LNCaP clone FGC (cell line): ENCODE results near the gene CDC5L.

Experiments used
- DNase-seq: peaks from one replicate; pipeline ENCODE4 v3.0.0-alpha.2; 2011; ENCODE audit warnings: low read depth
- H3K4me3 ChIP-seq: 2 replicates; pipeline ENCODE4 v1.5.1; 2011; ENCODE audit warnings: mild to moderate bottlenecking, low read depth, low read length, control low read depth
- CTCF ChIP-seq: IDR thresholded peaks from 2 replicates; pipeline ENCODE4 v1.5.1; 2012; ENCODE audit warnings: mild to moderate bottlenecking; ENCODE audit not compliant: control insufficient read depth, insufficient read depth; ENCODE audit errors: extremely low read depth

The CDC5L gene

GRCh38 chr6:44457596-44457995, 70.1 kb downstream of the CDC5L start:
- DNase-seq = no peak
- TF ChIP-seq CTCF = no peak
- no peak overlapping the region for H3K4me3 ChIP-seq

- TF ChIP-seq CTCF = no peak
Measured at GRCh38 chr6:44458551-44458950, 71.0 kb downstream of the CDC5L start.

DNA sequence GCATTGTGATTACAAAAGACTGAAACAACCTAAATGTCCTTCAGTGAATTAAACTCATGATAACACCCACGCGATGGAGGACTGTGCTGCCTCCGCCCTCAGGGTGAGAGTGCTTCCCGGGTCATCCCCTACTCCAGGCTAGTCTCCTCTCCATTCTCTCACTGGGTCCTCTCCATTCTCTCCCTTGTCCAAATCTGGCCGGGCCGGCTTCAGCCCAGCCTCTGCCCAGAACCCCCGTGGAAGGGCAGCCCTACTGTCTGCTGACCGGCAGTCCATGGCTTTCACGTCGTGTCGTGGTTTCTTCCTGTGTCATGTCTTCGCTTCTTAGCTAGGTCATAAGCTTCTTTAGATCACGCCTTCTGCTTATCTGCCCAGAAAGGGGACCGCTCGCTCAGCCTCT, 74.8 kb downstream of the CDC5L start:
- H3K4me3 ChIP-seq = no peak overlapping the region
- no peak for DNase-seq
- no peak for TF ChIP-seq CTCF

More at GRCh38 chr6:44458551-44458950, 71.0 kb downstream of the CDC5L start:
- DNase-seq = no peak
- H3K4me3 ChIP-seq = no peak overlapping the region

DNA sequence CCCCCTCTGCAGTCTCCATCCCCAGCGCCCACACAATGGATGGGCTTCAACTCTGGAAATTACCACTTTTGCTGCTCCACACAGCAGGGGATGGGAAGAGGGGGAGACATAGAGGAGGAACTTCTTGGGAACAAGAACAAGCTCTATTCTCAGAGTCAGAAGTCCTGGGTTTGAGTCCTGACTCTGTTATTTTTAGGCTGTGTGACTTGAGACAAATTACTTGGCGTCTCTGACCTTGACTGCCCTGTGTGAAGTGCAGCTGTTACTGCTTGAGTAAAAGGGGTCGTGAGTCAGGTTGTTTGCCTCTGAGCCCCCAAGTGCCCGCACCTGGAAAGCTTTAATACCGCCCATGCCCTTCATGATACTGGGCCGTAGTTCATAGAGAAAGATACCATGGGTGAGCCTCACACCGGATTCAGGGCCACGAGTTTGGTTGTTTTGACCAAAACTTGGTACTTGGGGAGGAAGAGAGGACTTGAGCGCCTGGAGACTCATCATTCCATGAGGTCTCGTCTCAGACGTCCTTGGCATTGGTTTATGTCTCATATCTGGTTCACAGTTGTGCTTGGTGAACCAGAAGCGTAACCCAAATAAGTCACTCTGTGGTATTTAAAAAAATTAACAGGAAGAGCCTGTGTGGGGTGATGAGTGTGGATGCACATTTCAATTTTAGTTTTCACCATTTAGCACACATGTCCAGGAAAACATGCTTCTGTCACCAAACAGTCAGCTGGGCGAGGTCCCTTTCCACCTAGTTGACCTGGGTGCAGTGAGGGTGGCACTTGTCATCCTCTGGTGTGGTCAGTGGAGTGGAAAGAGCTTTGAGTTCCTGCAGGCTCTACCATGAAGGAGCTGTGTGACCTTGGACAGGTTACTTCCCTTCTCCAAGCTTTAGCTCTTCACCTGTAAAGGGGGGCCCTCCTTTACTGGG, 75.6 kb downstream of the CDC5L start:
- TF ChIP-seq CTCF = no peak
- DNase-seq = no peak
- H3K4me3 ChIP-seq = no peak overlapping the region

- H3K4me3 ChIP-seq = no peak overlapping the region
- TF ChIP-seq CTCF = no peak
- DNase-seq = no peak
Measured at GRCh38 chr6:44463728-44464450, 76.4 kb downstream of the CDC5L start.

- TF ChIP-seq CTCF = no peak
- H3K4me3 ChIP-seq = no peak overlapping the region
- no peak for DNase-seq
Measured at GRCh38 chr6:44464527-44465310, 77.2 kb downstream of the CDC5L start.
